Fibroblast of mammary gland (primary cell): Measurements from ENCODE around the gene BAIAP2.
"Not testable (repeated sequence)": the region's sequence is repeated elsewhere in the genome, so short reads cannot be mapped to it uniquely, and the experiment has no call there.

Experiments used
- DNase-seq: peaks from one replicate; pipeline ENCODE4 v3.0.0-alpha.2; 2010; ENCODE audit warnings: low read depth
- H3K4me3 ChIP-seq: 2 replicates; pipeline ENCODE4 v1.5.1; 2011; ENCODE audit warnings: low read depth, mild to moderate bottlenecking, low read length, moderate library complexity; ENCODE audit not compliant: control insufficient read depth
- TF ChIP-seq, protein P1 (sequence below): conservative IDR thresholded peaks from 2 replicates; pipeline ENCODE4 v1.5.1; 2011; ENCODE audit warnings: low read depth, low read length, inconsistent platforms; ENCODE audit not compliant: control insufficient read depth, insufficient read depth

BAIAP2 gene

DNA sequence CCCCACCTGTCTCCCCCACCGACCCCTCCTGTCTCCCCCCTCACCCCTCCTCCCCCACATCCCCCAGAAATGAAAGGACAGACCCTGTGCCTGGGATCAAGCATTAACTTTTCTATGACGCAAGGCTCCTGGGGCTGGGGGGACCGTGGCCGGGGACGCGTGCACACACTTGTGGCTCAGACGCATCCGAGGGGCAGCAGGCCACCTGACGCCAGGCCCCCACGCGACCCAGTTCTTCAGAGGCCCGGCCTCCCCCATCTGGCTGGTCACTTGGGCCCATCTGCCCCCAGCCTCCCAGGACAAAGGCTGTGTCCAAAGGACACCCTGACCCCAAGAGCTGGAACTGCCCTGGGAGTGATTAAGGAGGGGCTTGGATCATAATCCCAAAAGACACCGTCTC, 116.3 kb downstream of the BAIAP2 start:
- TF ChIP-seq, protein P1, sequence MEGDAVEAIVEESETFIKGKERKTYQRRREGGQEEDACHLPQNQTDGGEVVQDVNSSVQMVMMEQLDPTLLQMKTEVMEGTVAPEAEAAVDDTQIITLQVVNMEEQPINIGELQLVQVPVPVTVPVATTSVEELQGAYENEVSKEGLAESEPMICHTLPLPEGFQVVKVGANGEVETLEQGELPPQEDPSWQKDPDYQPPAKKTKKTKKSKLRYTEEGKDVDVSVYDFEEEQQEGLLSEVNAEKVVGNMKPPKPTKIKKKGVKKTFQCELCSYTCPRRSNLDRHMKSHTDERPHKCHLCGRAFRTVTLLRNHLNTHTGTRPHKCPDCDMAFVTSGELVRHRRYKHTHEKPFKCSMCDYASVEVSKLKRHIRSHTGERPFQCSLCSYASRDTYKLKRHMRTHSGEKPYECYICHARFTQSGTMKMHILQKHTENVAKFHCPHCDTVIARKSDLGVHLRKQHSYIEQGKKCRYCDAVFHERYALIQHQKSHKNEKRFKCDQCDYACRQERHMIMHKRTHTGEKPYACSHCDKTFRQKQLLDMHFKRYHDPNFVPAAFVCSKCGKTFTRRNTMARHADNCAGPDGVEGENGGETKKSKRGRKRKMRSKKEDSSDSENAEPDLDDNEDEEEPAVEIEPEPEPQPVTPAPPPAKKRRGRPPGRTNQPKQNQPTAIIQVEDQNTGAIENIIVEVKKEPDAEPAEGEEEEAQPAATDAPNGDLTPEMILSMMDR: no peak
- no peak for DNase-seq
- no peak overlapping the region for H3K4me3 ChIP-seq

GRCh38 chr17:81152288-81152828, 117.4 kb downstream of the BAIAP2 start:
- no peak for DNase-seq
- TF ChIP-seq, protein P1: no peak
- no peak overlapping the region for H3K4me3 ChIP-seq

DNA sequence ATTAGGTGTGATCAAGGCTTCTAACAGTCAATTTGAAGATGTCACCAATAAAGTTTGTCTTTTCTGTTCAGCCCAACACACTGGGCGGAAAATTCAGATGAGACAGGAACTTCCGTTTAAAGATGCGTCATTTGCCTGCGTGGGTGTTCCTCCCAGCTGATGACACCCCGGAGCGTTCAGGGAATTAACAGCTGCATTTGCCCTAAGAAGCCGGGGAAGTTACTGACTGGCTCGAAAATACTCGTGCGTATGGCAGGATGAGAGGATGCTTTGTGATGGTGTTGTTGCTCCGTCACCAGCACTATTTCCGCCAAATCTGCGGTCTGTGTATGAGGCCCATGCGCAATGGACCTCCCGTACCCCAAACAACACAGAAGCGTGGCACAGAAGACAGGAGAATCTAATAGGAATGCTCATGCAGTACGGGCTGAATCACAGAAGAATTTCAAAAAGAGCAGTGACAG, 118.4 kb downstream of the BAIAP2 start:
- peak; percentile 92 for DNase-seq
- TF ChIP-seq, protein P1: no peak
- no peak overlapping the region for H3K4me3 ChIP-seq

DNA sequence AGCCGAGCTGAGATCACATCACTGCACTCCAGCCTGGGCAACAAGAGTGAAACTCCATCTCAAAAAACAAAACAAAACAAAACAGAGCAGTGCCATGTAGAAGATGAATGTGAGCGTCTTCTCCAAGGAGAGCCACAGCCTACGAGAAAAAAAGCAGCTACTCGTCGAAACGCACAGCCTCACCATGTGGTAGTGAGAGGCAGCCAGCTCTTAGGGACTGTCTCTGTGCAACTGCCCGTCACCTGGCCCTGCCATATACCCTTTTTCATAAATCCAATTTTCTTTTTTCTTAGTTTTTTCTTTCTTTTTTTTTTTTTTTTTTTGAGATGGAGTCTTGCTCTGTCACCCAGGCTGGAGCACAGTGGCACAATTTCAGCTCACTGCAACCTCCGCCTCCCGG, 119.1 kb downstream of the BAIAP2 start:
- not testable (repeated sequence) for DNase-seq, H3K4me3 ChIP-seq

DNA sequence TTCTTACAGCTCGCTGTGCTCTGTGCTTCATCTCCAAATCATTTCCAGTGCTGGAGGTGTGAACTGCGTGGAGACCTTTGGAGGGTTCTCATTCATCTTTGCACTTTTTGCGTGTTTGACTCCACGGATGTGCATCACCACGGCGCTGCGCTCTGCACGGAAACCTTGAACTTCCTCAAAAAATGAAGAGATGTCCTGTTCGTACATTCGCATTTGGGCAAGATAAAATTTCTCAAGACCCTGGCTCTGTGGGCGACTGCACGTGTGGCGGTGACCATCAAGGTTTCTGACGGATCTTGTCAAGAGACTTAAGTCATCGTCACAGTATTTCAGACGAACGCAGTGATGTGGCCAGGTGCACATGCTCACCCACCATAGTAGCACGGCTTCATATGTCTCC, 120.0 kb downstream of the BAIAP2 start:
- TF ChIP-seq, protein P1: no peak
- no peak for DNase-seq
- no peak overlapping the region for H3K4me3 ChIP-seq

GRCh38 chr17:81156866-81157805, 122.2 kb downstream of the BAIAP2 start:
- H3K4me3 ChIP-seq: no peak overlapping the region
- DNase-seq: no peak
- TF ChIP-seq, protein P1: no peak
